ENCODE measurements around the gene DPY19L3.
A peak's percentile ranks its signal among the peaks of the same experiment; 100 is the strongest.

DPY19L3 gene

DNA sequence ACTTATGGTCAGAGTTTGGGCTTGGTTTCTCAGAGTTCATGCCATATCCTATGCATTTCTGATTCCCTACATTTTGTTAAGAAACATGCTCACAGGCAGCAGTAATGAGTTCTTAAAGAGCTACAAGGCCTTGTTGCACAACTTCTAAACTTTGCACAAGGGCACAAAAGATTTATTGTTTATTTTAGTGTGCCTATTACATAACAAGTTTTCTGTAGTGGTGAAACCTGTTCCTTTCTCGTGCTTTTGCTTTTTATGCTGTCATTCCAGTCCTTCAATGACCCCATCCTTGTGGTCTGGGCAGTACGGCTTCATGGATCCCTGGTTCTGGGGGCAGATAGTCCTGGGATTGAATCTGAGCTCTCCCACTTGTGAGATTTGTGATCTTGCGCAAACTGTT is 42.4 kb upstream of the DPY19L3 start:
- peak overlapping the region; percentile 76 for H3K27ac ChIP-seq
- TF ChIP-seq ZFX (IDR thresholded peaks at IDR 0.05), result no peak
- TF ChIP-seq, protein P1, sequence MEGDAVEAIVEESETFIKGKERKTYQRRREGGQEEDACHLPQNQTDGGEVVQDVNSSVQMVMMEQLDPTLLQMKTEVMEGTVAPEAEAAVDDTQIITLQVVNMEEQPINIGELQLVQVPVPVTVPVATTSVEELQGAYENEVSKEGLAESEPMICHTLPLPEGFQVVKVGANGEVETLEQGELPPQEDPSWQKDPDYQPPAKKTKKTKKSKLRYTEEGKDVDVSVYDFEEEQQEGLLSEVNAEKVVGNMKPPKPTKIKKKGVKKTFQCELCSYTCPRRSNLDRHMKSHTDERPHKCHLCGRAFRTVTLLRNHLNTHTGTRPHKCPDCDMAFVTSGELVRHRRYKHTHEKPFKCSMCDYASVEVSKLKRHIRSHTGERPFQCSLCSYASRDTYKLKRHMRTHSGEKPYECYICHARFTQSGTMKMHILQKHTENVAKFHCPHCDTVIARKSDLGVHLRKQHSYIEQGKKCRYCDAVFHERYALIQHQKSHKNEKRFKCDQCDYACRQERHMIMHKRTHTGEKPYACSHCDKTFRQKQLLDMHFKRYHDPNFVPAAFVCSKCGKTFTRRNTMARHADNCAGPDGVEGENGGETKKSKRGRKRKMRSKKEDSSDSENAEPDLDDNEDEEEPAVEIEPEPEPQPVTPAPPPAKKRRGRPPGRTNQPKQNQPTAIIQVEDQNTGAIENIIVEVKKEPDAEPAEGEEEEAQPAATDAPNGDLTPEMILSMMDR (conservative IDR thresholded peaks at IDR 0.05), result no peak

DNA sequence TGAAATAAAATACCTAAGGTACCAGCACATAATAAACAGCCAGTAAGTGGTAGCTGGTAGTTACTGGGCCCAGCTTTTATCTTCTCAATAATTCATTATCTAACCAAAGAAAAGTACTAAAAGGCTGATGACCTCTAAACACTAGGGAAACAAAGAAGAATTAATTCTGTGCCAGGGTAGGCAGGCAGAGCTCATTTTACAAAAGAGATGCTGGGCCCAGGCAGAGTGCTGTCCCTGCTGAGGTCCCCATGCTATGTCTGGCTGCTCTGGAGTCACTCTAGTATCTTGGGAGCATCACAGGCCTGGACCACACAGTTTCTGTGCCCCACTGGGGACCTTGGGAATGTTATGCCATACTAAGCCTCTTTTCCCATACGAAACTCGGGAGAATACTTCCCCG is 41.9 kb upstream of the DPY19L3 start:
- TF ChIP-seq ZFX (IDR thresholded peaks at IDR 0.05), result no peak
- TF ChIP-seq, protein P1 (conservative IDR thresholded peaks at IDR 0.05), result no peak
- peak overlapping the region; percentile 76 for H3K27ac ChIP-seq

DNA sequence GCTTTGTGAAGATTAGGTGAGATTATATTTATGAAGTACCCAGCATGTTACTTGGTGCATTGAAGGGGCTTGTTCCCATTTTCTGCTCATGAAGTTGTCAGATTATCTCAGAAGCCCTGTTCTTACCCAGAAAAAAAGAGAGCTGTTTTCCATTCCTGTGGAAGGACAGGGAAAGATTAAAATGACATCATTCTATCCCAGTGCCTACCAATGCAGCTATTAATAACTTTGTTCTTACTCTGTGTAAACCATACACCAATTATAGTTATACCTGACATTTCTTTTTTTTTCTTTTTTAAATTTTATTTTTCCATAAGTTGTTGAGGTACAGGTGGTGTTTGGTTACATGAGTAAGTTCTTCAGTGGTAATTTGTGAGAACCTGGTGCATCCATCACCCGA is 41.5 kb upstream of the DPY19L3 start:
- no peak for TF ChIP-seq ZFX (IDR thresholded peaks at IDR 0.05)
- TF ChIP-seq, protein P1 (conservative IDR thresholded peaks at IDR 0.05), result no peak
- H3K27ac ChIP-seq, result peak overlapping the region; percentile 76

DNA sequence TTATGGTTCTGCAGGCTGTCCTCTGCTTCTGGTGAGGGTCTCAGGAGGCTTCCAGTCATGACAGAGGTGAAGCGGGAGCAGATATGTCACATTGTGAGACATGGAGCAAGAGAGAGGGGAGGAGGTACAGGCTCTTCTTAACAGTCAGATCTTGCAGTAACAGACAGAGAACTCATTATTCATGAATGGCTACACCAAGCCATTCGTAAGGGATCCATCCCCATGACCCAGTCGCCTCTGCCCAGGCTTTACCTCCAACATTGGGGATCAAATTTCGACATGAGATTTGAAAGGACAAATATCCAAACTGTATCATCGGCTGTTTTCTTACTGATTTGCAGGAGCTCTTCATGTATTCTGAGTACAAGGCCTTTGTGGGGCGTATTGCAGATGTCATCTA is 38.5 kb upstream of the DPY19L3 start:
- TF ChIP-seq, protein P1 (conservative IDR thresholded peaks at IDR 0.05), result no peak
- TF ChIP-seq ZFX (IDR thresholded peaks at IDR 0.05), result no peak
- no peak overlapping the region for H3K27ac ChIP-seq

DNA sequence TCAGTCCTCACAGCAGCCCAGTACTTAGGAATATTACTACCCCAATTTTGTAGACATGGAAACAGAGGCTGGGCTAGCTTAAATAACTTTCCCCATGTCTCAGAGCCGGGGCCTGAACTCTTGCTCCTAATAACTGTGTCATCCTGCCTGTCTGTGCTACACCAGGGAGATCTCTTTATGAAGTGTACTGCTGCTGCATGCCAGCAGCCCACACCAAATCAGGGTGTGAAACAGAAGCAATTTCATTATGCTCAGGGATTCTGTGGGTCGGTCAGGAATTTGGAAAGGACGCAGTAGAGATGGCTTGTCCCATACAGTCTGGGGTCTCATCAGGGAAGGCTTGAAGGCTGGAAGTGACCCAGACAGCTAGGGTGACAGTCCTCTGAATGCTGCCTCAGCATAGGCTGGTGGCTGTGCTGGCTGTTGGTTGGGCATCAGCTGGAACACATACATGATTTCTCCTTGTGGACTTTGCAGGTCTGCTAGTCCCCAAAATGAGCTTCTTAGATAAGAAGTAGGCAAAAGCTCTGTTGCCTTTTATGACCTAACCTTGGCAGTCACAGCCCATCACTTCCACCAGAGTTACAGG is 37.5 kb upstream of the DPY19L3 start:
- H3K27ac ChIP-seq, result no peak overlapping the region
- no peak for TF ChIP-seq ZFX (IDR thresholded peaks at IDR 0.05)
- TF ChIP-seq, protein P1 (conservative IDR thresholded peaks at IDR 0.05), result no peak

DNA sequence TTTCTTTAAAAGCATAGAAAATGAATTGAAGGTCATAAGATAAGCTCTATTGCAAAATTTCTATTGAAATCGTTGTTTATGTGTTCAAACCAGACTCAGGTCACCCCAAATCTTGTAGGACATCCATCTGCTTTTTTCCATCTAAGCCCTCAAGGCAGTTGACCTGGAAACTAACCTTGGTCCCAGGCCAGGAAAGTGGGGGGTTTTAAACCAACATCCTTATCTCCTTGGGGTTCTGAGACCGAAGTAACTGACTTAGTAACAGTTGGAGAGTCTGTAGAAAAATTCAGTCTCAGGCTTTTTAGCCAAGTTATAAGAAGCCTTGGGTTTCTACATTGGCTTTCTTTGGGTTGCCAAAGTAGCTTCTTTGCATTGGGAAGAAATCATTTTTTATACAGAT is 36.8 kb upstream of the DPY19L3 start:
- TF ChIP-seq, protein P1 (conservative IDR thresholded peaks at IDR 0.05), result no peak
- TF ChIP-seq ZFX (IDR thresholded peaks at IDR 0.05), result no peak
- no peak overlapping the region for H3K27ac ChIP-seq

- peak overlapping the region; percentile 94 for H3K27ac ChIP-seq
- no peak for TF ChIP-seq ZFX (IDR thresholded peaks at IDR 0.05)
- TF ChIP-seq, protein P1 (conservative IDR thresholded peaks at IDR 0.05), result no peak
Observed at GRCh38 chr19:32372726-32373517, 32.6 kb upstream of the DPY19L3 start.

Measured in C4-2B (cell line).